ENCODE results near the gene SMOC2. TPM values are rescaled to one million over a fixed set of nuclear protein-coding genes. Genes with fewer than 3 reads are reported as not detected.

Gene SMOC2
- total RNA-seq, 4 donors from 2014 or later, result 5.8 to 14.5 (median 9.0) TPM

DNA sequence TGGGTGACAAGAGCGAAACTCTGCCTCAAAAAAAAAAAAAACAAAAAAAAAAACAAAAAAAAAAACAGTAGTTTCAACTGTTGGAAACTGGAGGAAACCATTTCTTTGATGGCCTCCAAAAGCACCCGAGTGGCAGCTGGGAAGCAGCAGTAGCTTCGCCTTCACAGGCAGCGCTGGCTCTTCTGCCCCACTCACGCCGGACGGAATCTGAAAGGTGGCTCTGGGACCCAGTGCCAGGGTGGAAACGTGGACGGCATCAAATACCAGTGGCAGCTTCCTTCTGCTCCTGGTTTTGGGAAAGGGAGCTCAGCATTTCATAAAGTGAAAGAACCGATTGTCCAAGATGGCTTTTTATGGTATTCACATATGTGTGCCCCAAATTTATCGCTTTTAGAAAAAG is 159.4 kb downstream of the SMOC2 start:
- TF ChIP-seq POLR2AphosphoS5 (IDR thresholded peaks at IDR 0.05) (no peak), EP300 (IDR thresholded peaks at IDR 0.05; ENCODE audit: low read depth) (no peak), POLR2A (IDR thresholded peaks at IDR 0.05) (no peak), CTCF (IDR thresholded peaks at IDR 0.05) (no peak)
- intact Hi-C loops (cut with DNase I; ENCODE audit: low total_unique reads) (no loop called here), in situ Hi-C loops (cut with MboI; ENCODE audit: low pct_ligation_motif_present in 1 of 4, low pct_unique_long_range_greater_than_20kb in 1 of 4, low sequenced_read_pairs in 3 of 4) (no loop called here)
- Histone ChIP-seq H3K27me3 (no peaks in the 10 kb centered on the region), H3K4me1 (peaks cover 0 to 3% (median 1%) of the 10 kb centered on the region in 4 donors), H3K27ac (no peak overlapping the region), H3K36me3 (no peaks in the 10 kb centered on the region), H3K4me3 (no peak overlapping the region), H3K9me3 (no peaks in the 10 kb centered on the region)
- DNase-seq, result no peak
- WGBS, 2 donors (ENCODE audit: low coverage in 1 of 2), result 90 to 93% methylated on average over 2 to 11 of the region's 11 CpGs

GRCh38 chr6:168601111-168601510 is 160.1 kb downstream of the SMOC2 start:
- H3K27me3 ChIP-seq, result no peaks in the 10 kb centered on the region
- no peak overlapping the region for H3K4me3 ChIP-seq
- in situ Hi-C loops (cut with MboI; ENCODE audit: low pct_ligation_motif_present in 1 of 4, low pct_unique_long_range_greater_than_20kb in 1 of 4, low sequenced_read_pairs in 3 of 4) (no loop called here), intact Hi-C loops (cut with DNase I; ENCODE audit: low total_unique reads) (no loop called here)
- TF ChIP-seq CTCF (IDR thresholded peaks at IDR 0.05) (no peak), POLR2AphosphoS5 (IDR thresholded peaks at IDR 0.05) (no peak), EP300 (IDR thresholded peaks at IDR 0.05; ENCODE audit: low read depth) (no peak), POLR2A (IDR thresholded peaks at IDR 0.05) (no peak)
- H3K27ac ChIP-seq, result no peak overlapping the region
- H3K9me3 ChIP-seq, result no peaks in the 10 kb centered on the region
- no peak for DNase-seq
- no peaks in the 10 kb centered on the region for H3K36me3 ChIP-seq
- H3K4me1 ChIP-seq, result peaks cover 0 to 3% (median 1%) of the 10 kb centered on the region in 4 donors
- WGBS, 2 donors (ENCODE audit: low coverage in 1 of 2), result 91% methylated on average over 17 of the region's 17 CpGs; no CpG with 5 or more reads in 1 of the 2 donors

DNA sequence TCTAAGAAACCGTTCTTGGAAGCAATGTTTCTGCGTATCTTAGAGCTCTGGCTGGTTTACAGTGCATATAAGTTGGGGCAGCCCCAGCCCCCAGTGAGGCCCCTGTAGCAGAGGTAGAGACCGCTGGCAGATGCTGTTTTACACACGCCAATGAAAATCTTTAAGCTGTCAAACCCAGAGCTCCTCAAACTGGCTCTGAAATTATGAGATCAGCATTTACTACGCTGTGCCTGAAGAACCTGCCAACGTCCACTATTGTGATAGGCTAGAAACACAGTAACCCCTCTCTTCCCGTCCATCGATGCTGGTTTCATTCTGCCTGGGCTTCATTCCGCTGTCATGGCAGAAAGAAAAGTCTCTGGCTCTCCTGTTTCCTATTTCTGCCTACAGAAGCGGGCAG is 160.6 kb downstream of the SMOC2 start:
- in situ Hi-C loops (cut with MboI; ENCODE audit: low pct_ligation_motif_present in 1 of 4, low pct_unique_long_range_greater_than_20kb in 1 of 4, low sequenced_read_pairs in 3 of 4) (no loop called here), intact Hi-C loops (cut with DNase I; ENCODE audit: low total_unique reads) (no loop called here)
- Histone ChIP-seq H3K36me3 (no peaks in the 10 kb centered on the region), H3K4me3 (no peak overlapping the region), H3K9me3 (no peaks in the 10 kb centered on the region), H3K27ac (no peak overlapping the region), H3K4me1 (peaks cover 0 to 3% (median 1%) of the 10 kb centered on the region in 4 donors), H3K27me3 (no peaks in the 10 kb centered on the region)
- no peak for TF ChIP-seq CTCF (IDR thresholded peaks at IDR 0.05)
- WGBS, 2 donors (ENCODE audit: low coverage in 1 of 2), result 80 to 86% methylated on average over 2 to 10 of the region's 10 CpGs
- no peak for DNase-seq

GRCh38 chr6:168602576-168602975 is 161.6 kb downstream of the SMOC2 start:
- no peaks in the 10 kb centered on the region for H3K36me3 ChIP-seq
- TF ChIP-seq POLR2A (IDR thresholded peaks at IDR 0.05), result no peak
- no peak for TF ChIP-seq CTCF (IDR thresholded peaks at IDR 0.05)
- no peak for TF ChIP-seq EP300 (IDR thresholded peaks at IDR 0.05; ENCODE audit: low read depth)
- no peak for TF ChIP-seq POLR2AphosphoS5 (IDR thresholded peaks at IDR 0.05)
- H3K9me3 ChIP-seq, result no peaks in the 10 kb centered on the region
- no peak overlapping the region for H3K27ac ChIP-seq
- DNase-seq, result no peak
- no peaks in the 10 kb centered on the region for H3K27me3 ChIP-seq
- intact Hi-C loops (cut with DNase I; ENCODE audit: low total_unique reads), result no loop called here
- WGBS, 2 donors (ENCODE audit: low coverage in 1 of 2), result 76% methylated on average over 4 of the region's 4 CpGs; no CpG with 5 or more reads in 1 of the 2 donors
- peaks cover 0 to 2% (median under 1%) of the 10 kb centered on the region in 4 donors for H3K4me1 ChIP-seq
- in situ Hi-C loops (cut with MboI; ENCODE audit: low pct_ligation_motif_present in 1 of 4, low pct_unique_long_range_greater_than_20kb in 1 of 4, low sequenced_read_pairs in 3 of 4), result no loop called here
- H3K4me3 ChIP-seq, result no peak overlapping the region
